AG04450 (cell line): ENCODE data around the gene RIN2. TPM values are rescaled to one million over a fixed set of nuclear protein-coding genes. Genes with fewer than 3 reads are reported as not detected.
A peak's percentile ranks its signal among the peaks of the same experiment; 100 is the strongest.

Experiments
- CTCF ChIA-PET: fragments of 300-600, 350-600 bp; formaldehyde crosslinking; extraction: SDS; loops from one replicate; lab custom pipeline; 2022; ENCODE audit warnings: antibody characterized with exemption, inconsistent platforms; lab: Charles Lee
- POLR2A ChIA-PET: fragments of 350-600 bp; formaldehyde crosslinking; extraction: SDS; loops from one replicate; lab custom pipeline; 2021; ENCODE audit warnings: antibody characterized with exemption, inconsistent platforms; lab: Yijun Ruan, JAX
- DNase-seq: peaks from one replicate; pipeline ENCODE4 v3.0.0-alpha.2; 2011; ENCODE audit warnings: low read depth, low spot score
- H3K27ac ChIP-seq: one replicate; pipeline ENCODE4 v1.5.1; 2012; ENCODE audit warnings: low read depth, low read length, control low read depth
- H3K27me3 ChIP-seq: one replicate; pipeline ENCODE4 v1.6.0; 2012; ENCODE audit warnings: low read length; ENCODE audit not compliant: control insufficient read depth, insufficient read depth
- H3K4me3 ChIP-seq: 2 replicates; pipeline ENCODE4 v1.5.1; 2011; ENCODE audit warnings: mild to moderate bottlenecking, low read depth, low read length, control low read depth
- H3K9me3 ChIP-seq: 2 replicates; pipeline ENCODE4 v1.5.1; 2012; ENCODE audit warnings: low read length; ENCODE audit not compliant: control insufficient read depth, insufficient read depth
- CTCF ChIP-seq: IDR thresholded peaks from 2 replicates; pipeline ENCODE4 v1.5.1; 2011; ENCODE audit warnings: low read depth, low read length, control low read depth, inconsistent platforms
- polyA plus RNA-seq: library from polyadenylated mRNA; depleted of rRNA; stranded (reverse); fragments of >200 nt; gene quantifications from 2 replicates; pipeline ENCODE4 v1.2.3, GENCODE V29; 2011

Gene RIN2
- polyA plus RNA-seq, 1 experiment, result 56.0 TPM

GRCh38 chr20:19785173-19785982 is 27.3 kb downstream of the RIN2 start:
- POLR2A ChIA-PET, result interaction anchor here (0.6 to 3.3 kb wide), 7 partner anchors 23 to 208 kb away, joined by 3 to 28 read pairs (median 7); no protein-coding TSS in a partner anchor
- 0 out of 2 replicates have a peak overlapping the region, but pooled peaks have one; percentile 2 for H3K4me3 ChIP-seq
- H3K9me3 ChIP-seq, result no peaks in the 10 kb centered on the region
- H3K27me3 ChIP-seq, result no peaks in the 10 kb centered on the region
- CTCF ChIA-PET, result interaction anchor here (0.5 to 3.9 kb wide), 45 partner anchors 10 to 1509 kb away, joined by 3 to 27 read pairs (median 4); partner anchors contain the start of gene NAA20
- peak overlapping the region; percentile 93 for H3K27ac ChIP-seq
- TF ChIP-seq CTCF, result no peak
- DNase-seq, result no peak

- TF ChIP-seq CTCF, result no peak
- H3K9me3 ChIP-seq, result no peaks in the 10 kb centered on the region
- CTCF ChIA-PET, result interaction anchor here (0.5 to 3.9 kb wide), 32 partner anchors 10 to 1509 kb away, joined by 3 to 27 read pairs (median 4); partner anchors contain the start of gene NAA20
- peak overlapping the region; percentile 76 for H3K27ac ChIP-seq
- no peak overlapping the region for H3K4me3 ChIP-seq
- H3K27me3 ChIP-seq, result no peaks in the 10 kb centered on the region
- DNase-seq, result no peak
- POLR2A ChIA-PET, result interaction anchor here (0.6 to 3.3 kb wide), 9 partner anchors 22 to 208 kb away, joined by 3 to 28 read pairs (median 5); no protein-coding TSS in a partner anchor
Observed at GRCh38 chr20:19785983-19786285, 27.9 kb downstream of the RIN2 start.

- Histone ChIP-seq H3K27ac (peak overlapping the region; percentile 76), H3K4me3 (no peak overlapping the region), H3K27me3 (no peaks in the 10 kb centered on the region), H3K9me3 (no peaks in the 10 kb centered on the region)
- peak; percentile 88 for DNase-seq
- no peak for TF ChIP-seq CTCF
- POLR2A ChIA-PET, result interaction anchor here (0.6 to 3.3 kb wide), 10 partner anchors 22 to 208 kb away, joined by 3 to 28 read pairs (median 4); no protein-coding TSS in a partner anchor
- CTCF ChIA-PET, result interaction anchor here (0.7 to 3.9 kb wide), 11 partner anchors 29 to 234 kb away, joined by 3 to 27 read pairs (median 6); no protein-coding TSS in a partner anchor
Observed at GRCh38 chr20:19786311-19786710, 28.3 kb downstream of the RIN2 start.

- Histone ChIP-seq H3K9me3 (no peaks in the 10 kb centered on the region), H3K4me3 (no peak overlapping the region), H3K27me3 (no peaks in the 10 kb centered on the region), H3K27ac (no peak overlapping the region)
- TF ChIP-seq CTCF, result no peak
- no peak for DNase-seq
- ChIA-PET CTCF (interaction anchor here (0.6 to 3.9 kb wide), 3 partner anchors 97 to 207 kb away, joined by 3 to 27 read pairs (median 25); no protein-coding TSS in a partner anchor), POLR2A (interaction anchor here (0.9 kb wide), 1 partner anchor 187 kb away, joined by 4 read pairs; no protein-coding TSS in a partner anchor)
Observed at GRCh38 chr20:19787366-19787765, 29.3 kb downstream of the RIN2 start.

- Histone ChIP-seq H3K4me3 (no peak overlapping the region), H3K9me3 (no peaks in the 10 kb centered on the region), H3K27me3 (no peaks in the 10 kb centered on the region), H3K27ac (no peak overlapping the region)
- no peak for TF ChIP-seq CTCF
- ChIA-PET POLR2A (no interaction called here), CTCF (interaction anchor here (1.0 kb wide), 2 partner anchors 23 to 206 kb away, joined by 3 to 4 read pairs; no protein-coding TSS in a partner anchor)
- no peak for DNase-seq
Observed at GRCh38 chr20:19789009-19789408, 31.0 kb downstream of the RIN2 start.
